Stimulated activated CD8-positive, alpha-beta memory T cell treated with anti-CD3 and anti-CD28 coated beads, Interleukin-4, amount 100 ng/mL, for 4 hours (primary cell): ENCODE measurements around the gene WRNIP1.

Experiments
- DNase-seq, 2 donors: peaks; one replicate each; pipeline ENCODE4 v3.0.0-alpha.2; 2020; ENCODE audit warnings: low read depth in 2 of 2, low spot score in 1 of 2

Gene WRNIP1

DNA sequence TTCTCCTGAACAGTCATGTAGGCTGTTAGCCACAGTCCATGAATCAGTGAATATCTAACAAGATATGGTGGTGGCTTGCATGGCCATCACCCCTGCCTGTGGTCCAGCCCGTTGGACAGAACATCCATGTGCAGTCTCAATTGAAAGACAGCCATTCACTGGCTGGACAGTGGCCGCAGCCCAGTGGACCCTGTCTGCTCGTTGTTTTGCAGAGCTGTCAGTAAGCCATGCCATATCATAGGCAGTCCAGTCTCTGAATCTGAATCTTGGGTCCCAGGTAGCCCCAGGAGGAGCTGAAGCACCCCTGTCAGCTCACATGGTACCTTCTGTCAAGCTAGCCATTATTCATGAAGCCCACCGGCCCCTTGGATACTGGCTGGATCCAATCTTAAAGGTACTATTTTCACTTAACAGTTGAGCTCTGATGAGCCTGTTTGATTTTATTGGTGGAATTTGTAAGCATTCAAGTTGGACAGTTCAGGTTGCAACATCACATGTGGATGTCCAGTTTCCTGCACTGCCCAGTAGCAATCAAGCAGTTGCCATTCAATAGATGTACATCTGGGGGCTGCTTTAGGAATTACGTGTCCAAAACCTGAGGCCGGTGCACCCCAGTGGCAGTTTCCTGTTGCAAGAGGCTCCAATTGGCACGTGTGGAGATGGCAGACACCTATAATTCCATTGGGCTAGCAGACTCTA, 38.7 kb downstream of the WRNIP1 start:
- no peak for DNase-seq

DNA sequence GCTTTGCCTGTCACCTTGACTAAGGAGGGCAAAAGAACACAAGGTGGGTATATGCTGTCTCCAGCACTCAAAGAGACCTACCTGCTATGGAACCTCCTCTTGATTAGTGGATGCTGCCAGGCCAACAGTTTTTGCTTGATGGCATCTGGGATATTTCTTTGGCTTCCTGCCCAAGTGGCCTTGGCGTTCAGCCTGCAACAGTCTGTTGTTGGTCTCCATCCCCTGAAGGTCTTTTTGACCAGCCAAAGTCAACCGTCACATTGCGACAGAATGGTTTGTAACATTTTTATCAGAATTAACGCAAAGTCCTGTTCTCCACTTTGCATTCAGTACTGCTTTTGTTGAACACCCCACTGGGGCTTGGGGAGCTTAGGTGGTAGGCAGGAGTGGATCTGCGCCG, 39.3 kb downstream of the WRNIP1 start:
- no peak for DNase-seq

DNA sequence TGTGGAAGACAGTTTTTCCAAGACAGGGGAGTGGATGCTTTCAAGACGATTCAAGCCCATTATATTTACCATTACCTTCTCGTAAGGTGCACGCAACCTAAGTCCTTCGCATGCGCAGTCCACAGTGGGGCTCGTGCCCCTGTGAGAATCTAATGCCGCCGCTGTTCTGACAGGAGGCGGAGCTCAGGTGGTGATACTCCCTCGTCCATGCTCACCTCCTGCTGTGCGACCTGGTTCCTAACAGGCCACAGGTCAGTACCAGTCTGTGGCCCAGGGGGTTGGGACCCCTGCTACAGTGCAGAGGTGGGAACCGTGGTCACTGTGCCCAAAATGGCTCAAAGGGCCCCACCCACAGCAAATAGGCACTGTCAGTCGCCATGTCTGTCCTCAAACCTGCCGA, 39.8 kb downstream of the WRNIP1 start:
- DNase-seq, result no peak

DNA sequence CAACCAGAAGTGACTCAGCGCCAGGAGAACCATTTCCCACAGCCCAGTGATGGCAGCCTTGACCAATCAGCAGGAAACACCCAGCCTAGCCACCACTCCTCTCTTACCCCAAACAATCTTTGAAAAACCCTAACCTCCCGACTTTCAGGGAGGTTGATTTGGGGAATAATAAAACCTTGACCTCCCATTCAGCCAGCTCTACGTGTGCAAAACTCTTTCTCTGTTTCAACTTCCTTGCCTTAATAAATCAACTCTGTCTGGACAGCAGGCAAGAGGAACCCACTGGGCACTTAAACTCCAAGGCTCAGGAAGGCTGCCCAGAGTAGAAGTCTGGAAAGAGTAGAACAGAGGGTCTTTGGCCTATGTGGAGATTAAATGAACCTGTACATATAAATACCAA, 41.5 kb downstream of the WRNIP1 start:
- no peak for DNase-seq

GRCh38 chr6:2807342-2808090, 42.3 kb downstream of the WRNIP1 start:
- no peak for DNase-seq

GRCh38 chr6:2809015-2809414, 43.8 kb downstream of the WRNIP1 start:
- no peak for DNase-seq

GRCh38 chr6:2810092-2810671, 45.0 kb downstream of the WRNIP1 start:
- DNase-seq, result no peak

DNA sequence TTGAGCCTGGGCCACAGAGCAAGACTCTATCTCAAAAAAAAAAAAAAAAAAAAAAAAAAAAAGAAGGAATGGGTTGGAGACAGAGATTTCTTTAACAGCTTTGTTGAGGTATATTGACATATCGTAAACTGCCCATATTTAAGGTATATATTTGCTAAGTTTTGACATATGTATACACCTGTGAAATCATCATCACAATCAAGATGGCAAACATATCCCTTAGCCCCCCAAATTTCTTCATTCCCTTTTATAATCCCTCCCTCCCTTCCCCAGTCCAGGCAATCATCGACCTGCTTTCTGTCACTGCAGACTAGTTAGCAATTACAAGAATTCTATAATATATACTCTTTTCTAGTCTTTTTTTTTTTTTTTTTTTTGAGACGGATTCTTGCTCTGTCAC, 47.5 kb downstream of the WRNIP1 start:
- no peak for DNase-seq

DNA sequence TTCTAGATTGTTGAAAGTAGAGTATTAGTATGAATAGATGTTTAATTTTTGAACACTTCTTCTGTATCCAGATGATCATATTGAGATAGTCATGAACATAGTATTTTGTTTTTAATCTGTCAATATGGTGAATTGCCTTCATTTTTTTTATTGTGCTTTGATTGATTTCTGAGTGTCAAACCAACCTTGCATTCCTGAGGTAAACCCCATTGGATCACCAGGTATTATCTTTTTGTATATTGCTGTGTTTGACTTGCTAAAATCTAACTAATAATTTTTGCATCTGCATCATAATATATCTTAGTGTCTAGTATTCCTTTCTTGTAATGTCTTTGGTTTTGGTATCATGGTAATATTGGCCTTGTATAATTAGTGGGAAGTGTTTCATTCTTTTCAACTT, 51.0 kb downstream of the WRNIP1 start:
- DNase-seq, result no peak

- DNase-seq, result no peak
These were observed 52.8 kb downstream of the WRNIP1 start for GRCh38 chr6:2817903-2818443.

- no peak for DNase-seq
These were observed 53.4 kb downstream of the WRNIP1 start for GRCh38 chr6:2818593-2818992.

DNA sequence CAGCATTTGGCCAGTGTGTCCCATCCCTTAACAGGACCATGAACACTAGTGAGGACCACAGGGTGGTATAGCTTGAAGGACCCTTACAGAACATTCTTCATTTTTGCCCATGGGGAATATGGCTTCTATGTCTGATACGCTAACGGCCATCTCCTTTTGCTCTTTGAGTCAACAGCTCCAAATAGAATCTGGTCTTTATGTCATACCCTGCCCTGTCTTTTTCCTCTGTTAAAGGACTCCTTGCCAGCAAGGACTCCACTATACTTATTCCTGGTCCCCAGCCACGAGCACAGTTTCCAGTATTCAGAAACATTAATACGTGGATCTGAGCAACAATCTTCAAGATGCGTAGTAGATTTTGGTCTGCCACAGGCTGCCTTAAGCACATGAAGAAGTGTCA, 53.9 kb downstream of the WRNIP1 start:
- DNase-seq, result no peak

DNA sequence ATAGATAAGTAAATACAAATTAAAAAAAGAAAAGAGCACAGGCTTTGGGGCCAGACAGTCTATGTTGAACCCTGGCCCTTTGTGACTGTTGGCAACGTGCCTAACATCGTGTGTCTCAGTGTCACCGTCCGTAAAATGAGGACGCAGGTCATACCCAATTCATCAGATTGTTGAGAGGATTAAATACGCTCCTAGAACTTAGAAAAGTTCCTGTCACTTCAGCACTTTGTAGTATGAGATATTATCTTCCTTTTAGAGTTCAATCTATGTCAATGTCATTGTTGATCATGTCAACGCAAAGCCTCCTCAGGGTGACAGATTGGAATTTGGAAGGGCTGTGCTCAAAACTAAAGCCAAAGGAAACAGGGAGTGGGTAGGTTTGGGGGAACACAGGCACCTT, 54.8 kb downstream of the WRNIP1 start:
- no peak for DNase-seq

- DNase-seq, result no peak
These were observed 55.2 kb downstream of the WRNIP1 start for GRCh38 chr6:2820415-2820814.

GRCh38 chr6:2821554-2821953, 56.4 kb downstream of the WRNIP1 start:
- DNase-seq, result no peak

DNA sequence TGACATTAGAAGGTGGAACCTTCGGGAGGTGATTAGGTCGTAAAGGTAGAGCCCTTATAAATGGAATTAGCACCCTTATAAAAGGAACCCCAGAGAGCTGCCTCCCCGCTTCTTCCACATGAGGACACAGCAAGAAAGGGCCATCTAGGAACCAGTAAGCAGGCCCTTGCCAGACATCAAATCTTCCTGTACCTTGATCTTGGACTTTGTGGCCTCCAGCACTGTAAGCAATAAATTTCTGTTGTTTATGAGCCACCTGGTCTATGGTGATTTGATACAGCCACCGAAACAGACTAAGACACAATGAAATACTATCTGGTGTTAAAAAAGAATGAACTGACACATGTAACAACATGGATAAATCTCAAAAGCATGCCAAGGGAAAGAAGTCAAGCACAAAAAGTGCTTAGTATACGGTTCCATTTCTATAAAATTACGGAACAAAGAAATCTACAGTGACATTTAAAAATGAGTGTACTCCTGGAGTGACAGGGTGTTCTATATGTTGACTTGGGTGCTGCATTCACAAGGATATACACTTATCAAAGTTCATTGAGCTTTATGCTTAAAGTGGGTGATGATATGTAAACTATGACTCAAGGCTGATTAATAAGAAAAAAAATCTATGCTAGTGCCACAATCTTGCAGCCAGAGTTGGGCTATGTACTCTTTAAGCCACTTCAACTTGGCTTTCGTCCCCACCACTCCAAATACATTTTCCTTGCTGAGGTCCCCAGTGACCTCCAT, 58.1 kb downstream of the WRNIP1 start:
- DNase-seq, result no peak

DNA sequence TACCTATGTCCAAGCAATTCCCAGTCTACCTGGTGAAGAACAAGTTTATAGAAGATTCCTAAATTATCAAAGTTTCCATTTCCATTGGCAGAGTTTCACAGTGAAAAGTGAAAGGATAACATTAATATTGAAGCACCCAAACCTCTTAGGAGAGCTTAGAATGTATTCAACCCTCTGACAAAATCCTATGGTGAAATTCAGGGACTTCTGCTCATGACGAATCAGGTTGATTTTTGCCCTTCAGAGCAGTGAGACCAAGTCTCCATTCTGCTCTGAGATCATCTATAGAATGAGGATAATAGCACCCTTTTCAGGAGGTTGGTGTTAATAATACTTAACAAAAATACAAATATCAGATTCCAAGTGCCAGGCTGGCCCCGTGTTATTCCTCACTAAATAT, 60.9 kb downstream of the WRNIP1 start:
- DNase-seq, result no peak

- DNase-seq, result no peak
These were observed 61.9 kb downstream of the WRNIP1 start for GRCh38 chr6:2827142-2827541.

DNA sequence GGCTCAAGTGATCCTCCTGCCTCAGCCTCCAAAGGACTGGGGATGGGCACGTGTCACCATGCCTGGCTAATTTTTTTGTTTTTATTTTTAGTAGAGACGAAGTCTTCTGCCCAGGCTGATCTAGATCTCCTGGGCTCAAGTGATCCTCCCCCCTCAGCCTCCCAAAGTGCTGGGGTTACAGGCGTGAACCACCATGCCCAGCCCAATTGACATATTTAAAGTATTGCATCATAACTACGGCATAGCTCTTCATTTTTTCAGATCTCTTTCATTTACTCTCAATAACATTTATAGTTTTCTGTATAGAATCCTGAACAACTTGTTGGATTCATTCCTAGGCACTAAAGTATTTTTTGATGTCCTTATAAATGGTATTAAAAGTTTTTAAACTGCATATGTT, 63.4 kb downstream of the WRNIP1 start:
- no peak for DNase-seq

DNA sequence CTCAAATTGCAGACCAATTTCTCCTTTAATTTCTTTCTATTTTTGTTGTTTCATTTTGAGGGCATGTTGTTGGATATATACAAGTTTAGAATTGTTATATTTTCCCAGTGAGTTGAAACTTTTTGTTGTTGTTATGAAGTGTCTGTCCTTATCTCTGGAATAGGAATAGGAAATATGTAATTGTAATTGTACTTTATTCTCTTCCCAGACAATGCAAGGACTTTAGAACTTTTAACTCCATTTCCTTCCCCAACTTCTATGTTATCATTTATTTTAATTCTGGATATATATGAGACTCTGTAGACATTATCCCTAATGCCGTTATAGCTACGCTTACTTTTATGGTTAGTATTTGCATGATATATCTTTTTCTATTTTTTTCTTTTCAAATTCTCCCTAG, 64.1 kb downstream of the WRNIP1 start:
- no peak for DNase-seq

DNA sequence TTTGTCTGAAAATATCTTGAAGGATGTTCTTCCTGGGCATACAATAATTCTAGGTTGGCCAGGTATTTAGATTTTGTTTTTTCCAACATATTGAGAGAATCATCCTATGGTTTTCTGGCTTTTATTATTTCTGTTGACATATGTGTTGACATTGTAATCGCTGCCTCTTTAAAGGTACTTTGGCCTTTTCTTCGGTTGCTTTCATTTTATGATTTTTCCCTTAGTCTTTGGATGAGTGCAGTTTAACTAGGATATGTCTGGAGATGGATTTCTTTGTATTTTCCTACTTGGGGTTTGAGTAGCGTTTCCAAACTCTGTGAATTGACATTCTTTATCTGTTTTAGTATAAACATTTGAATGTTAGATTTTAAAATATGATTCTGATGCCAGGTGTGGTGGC, 65.0 kb downstream of the WRNIP1 start:
- DNase-seq, result no peak

DNA sequence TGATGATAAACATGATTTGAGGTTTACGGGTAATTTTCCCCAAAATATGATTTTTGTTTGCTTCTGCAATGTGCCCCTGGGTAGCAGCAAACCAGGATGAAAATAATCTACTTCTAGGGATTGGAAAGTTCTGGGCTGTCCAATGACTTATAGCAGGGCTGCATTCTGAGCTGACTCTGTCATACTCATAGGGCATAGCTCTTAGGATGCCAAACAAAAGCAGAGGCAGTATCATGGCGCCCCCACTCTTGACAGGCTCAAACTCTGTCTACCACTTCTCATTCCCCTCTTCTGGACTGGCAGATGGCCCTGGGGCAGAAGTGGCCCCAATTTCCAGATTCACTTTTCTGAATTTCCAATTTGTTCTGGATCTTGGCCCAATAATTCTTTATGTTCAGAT, 66.2 kb downstream of the WRNIP1 start:
- no peak for DNase-seq
